Stimulated activated naive CD4-positive, alpha-beta T cell (primary cell): Measurements from ENCODE around the gene ATOH8.

ENCODE experiments used
- DNase-seq, 6 experiments: peaks; one replicate each; lab custom pipeline; 2025; lab: John Stamatoyannopoulos, UW

The ATOH8 gene

GRCh38 chr2:85801871-85802270 is 48.1 kb downstream of the ATOH8 start:
- DNase-seq, result no peak

DNA sequence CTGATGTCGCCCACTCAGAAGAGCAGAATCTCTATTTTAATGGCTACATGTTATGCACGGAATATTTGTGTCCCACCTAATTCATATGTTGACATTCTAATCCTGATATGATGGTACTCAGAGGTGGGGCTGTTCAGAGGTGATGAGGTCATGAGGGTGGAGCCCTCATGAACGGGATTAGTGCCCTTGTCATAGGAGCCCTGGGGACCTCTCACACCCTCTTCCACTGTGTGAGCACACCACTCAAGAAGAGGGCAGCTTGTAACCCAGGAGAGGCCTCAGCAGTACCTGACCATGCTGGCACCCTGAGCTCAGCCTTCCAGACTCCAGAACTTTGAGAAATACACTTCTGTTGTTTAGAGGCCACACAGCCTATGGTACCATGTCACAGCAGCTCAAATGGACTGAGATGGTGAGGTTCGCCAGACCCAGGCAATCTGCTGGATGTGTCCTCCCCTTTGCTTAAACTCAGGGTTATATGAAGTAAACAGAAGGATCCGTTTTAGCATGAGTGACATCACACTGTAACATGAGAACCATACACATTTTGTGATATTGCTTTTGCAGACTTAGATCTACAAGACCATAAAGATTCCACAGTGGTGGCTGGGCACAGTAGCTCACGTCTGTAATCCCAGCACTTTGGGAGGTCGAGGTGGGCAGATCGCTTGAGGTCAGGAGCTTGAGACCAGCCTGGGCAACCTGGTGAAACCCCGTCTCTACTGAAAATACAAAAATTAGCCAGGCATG is 48.7 kb downstream of the ATOH8 start:
- no peak for DNase-seq

- DNase-seq, result no peak
Measured at GRCh38 chr2:85803704-85804425, 50.1 kb downstream of the ATOH8 start.

DNA sequence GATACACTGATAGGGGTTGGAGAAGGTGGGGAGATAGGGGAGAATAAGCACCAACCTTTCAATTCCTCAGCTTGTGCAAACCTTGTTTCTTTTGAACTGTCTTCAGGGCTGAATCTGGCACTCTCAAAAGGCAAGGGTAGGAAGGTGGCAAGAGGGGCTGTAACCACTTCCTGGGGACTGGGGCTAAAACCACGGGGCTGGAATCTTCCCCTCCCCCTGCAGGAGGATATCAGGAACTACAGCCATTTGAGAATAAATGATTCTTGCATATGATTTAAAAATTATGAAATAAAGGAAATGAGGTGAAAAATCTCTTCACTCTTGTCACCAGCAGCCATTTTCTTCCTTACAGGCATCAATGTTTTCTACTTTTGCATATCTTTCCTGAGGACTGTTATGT is 50.8 kb downstream of the ATOH8 start:
- peak in 2 of 6 experiments; percentile 28 to 35 for DNase-seq

- DNase-seq, result no peak
Measured at GRCh38 chr2:85806358-85807118, 52.7 kb downstream of the ATOH8 start.

- DNase-seq, result no peak
Measured at GRCh38 chr2:85807756-85808155, 54.0 kb downstream of the ATOH8 start.

GRCh38 chr2:85810371-85811179 is 56.8 kb downstream of the ATOH8 start:
- DNase-seq, result no peak

- DNase-seq, result no peak
Measured at GRCh38 chr2:85811180-85812093, 57.6 kb downstream of the ATOH8 start.

GRCh38 chr2:85812094-85812735 is 58.4 kb downstream of the ATOH8 start:
- DNase-seq, result no peak

DNA sequence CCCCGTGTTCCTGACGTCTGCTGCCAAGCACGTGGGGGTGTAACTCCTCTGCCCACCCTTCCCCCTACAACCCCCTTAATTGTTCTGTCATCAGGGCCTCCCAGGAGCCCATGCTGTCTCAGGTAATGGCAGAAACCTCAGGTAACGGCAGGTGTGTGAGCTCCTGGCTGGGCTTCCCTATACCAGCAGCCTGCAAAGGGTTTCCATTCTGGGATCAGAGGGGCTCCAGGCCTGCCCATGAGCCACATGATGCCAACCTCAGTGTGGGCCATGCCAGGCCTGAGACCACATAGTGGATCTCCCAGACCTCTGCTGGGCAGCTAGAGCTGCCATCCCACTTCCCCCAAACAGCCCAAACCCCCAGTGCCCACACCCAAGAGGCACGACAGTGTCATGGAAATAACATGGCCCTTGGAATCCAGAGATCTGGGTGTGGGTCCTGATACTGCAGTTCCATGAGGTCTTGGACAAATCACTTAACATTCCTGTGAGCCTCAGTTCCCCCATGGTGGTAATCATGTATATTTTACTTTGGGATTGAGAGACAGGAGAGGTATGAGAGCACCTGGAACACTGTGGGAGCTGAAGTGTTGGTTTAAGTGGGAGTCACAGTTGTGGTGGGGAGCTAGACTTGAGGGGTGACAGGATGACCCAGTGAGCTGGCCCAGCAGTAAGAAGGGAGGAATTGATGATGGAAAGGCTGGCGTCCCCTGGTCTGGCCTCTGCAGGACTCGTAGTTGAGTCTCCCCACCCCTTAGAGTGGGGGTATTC is 59.6 kb downstream of the ATOH8 start:
- no peak for DNase-seq

DNA sequence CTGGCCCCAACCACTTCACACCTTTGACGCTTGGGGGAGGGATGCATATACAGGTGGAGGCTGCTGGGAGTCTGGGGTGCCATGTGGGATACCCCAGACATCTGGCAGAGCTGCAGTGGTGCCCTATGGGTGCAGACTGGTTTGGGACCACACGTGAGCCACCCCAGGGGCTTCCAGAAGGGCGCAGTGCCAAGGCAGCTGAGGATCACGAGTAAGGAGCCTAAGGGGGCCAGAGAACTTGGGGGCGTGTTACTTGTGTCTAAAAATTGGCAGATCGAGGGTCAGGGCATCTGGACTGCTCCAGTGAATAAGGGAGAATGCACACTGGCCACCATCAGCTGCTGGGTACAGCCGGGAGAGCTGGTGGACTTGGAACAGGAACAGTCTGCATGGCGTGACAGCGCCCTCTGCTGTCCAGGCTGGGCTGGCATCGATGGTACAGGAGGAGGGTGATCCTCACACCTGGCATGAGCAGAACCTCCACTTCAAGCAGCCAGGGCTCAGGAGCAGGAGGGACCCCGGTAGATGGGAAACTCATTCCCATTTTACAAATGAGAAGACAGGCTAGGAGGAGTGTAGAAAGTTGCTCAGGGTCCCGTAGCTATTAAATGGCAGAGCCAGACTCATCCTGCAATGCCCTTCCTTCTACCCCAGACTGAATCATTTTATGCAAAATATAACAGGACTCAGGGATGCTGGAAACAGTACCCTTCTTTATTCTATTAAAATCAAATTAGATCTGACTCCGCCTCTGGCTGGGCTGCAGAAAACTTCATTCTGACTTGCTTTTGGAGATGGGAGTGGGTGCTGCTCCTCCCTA is 60.4 kb downstream of the ATOH8 start:
- DNase-seq, result peak; percentile 30 to 72 (median 65)

DNA sequence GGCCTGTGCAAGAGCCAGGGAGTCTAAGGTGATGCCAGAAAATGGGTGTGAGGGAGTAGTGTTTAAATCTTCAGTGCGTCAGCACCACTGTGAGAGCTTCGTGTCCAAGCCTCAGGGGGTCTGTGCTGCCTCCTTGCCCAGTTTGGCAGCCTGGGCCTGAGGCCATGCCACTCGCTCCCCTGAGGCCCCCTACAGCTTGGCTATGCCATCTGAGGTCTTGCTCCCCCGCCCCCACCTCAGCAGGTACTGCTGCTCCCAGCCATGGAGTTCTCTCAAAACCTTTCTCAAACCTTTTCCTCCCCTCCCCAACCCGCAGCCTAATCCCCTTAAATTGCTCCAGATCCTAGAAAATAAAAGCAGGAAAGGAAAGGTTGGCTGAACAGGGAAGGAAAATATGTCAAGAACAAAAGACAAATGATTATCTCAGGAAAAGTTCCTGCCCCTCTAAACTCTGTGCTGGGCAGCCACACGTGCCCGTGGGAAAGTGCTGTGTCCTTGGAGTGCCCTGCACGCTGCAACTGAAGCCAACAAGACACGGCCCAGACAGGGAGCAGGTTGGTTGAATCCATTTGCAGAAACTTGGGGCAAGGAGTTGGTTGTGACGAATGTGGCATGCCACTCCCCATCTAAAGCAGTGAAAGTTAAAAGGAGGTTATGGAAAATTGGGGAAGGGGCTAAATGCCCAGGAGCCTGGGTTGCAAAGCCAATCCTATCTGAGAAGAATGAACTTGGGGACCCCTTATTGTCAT is 61.2 kb downstream of the ATOH8 start:
- no peak for DNase-seq

- DNase-seq, result no peak
Measured at GRCh38 chr2:85819811-85820510, 66.2 kb downstream of the ATOH8 start.

DNA sequence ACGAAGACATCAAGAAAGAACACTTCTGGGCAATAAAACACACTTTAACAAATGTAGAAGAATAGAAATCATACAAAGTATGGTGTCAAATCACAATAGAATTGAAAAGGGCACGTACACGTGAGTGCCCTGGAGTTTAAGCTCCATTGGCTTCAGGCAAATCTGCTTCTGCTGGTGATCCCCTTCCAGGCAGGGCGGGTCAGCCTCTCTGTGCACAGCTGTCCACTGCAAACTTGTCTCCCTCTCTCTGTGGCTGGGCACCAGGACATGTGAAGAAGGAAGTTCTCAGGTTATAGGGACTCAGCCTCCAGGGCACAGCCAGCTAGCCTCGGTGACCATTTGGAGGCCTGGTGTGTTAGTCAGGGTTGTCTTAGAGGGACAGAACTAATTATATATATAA is 69.0 kb downstream of the ATOH8 start:
- DNase-seq, result no peak

DNA sequence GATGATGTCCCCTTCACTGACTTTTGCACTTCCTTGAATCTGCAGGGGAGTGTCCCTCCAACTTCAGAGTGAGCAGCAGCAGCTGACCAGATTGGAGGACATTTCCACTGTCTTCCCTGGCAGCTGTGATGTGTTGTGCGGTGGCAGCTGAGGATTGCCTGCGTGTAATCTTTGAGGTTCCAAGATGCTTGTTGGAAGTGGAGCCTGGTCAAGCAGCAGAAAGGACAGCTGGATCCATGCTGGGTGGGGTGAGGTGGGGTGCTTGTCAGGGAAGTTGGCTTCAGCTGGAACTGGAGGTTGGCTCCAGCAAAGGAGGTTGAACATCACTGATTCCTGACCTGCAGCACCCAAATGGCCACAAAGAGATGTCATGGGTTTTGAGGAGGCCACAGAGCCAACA is 70.2 kb downstream of the ATOH8 start:
- DNase-seq, result no peak

DNA sequence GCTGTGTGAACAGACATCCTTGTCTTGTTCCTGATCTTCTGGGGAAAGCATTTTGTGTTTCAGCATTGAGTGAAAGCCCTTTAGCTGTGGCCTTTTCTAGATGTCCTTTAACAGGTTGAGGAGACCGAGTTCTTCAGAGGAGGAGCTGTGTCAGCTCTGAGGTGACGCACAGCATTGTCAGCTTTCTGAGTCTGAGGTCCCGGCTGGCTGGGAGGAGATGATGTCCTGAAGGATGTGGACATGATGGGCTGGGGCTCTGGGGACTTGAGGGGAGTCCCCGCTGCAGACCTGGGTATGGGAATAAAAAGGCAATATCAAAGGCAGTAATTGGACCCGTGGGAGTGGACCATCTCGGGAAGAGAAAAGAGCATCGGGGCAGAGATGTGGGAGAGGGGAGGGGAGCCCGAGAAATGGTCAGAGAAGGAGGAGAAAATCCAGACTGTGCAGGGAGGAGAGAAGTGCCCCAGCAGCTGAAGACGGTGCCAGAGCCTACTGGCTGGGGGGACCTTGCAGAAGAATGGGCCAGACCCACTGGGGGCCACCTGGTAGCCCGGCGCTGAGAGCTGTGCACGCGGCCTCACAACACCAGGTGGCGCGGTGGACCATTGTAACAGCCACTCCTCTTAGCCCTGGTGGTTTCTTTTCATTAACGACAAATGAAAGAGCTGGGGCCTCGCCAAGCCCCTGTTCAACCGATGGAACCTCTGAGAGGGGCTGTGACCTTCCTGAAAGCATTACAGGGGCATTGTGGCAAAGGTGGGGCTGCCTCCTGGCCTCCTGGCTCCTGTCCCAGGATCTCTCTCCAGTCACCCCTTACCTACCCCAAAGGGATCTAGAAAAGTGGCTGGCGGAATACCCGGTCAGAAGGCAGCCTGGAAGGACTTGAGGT is 73.4 kb downstream of the ATOH8 start:
- peak; percentile 44 to 84 (median 74) for DNase-seq
